Glomerular endothelial cell (primary cell): ENCODE data around the gene RNF4. TPM values are rescaled to one million over a fixed set of nuclear protein-coding genes. Genes with fewer than 3 reads are reported as not detected.
"Not testable (repeated sequence)": the region's sequence is repeated elsewhere in the genome, so short reads cannot be mapped to it uniquely, and the experiment has no call there.

ENCODE experiments used
- DNase-seq: peaks from one replicate; pipeline ENCODE4 v3.0.0-alpha.2; 2011; ENCODE audit warnings: low read depth, low spot score; ENCODE audit errors: extremely low read depth
- total RNA-seq: library from RNA; depleted of rRNA; stranded (reverse); fragments of >200 nt; gene quantifications from 2 replicates; pipeline ENCODE4 v1.2.3, GENCODE V29; 2015

Gene RNF4
- total RNA-seq, 1 donor from 2014 or later: 59.9 TPM

DNA sequence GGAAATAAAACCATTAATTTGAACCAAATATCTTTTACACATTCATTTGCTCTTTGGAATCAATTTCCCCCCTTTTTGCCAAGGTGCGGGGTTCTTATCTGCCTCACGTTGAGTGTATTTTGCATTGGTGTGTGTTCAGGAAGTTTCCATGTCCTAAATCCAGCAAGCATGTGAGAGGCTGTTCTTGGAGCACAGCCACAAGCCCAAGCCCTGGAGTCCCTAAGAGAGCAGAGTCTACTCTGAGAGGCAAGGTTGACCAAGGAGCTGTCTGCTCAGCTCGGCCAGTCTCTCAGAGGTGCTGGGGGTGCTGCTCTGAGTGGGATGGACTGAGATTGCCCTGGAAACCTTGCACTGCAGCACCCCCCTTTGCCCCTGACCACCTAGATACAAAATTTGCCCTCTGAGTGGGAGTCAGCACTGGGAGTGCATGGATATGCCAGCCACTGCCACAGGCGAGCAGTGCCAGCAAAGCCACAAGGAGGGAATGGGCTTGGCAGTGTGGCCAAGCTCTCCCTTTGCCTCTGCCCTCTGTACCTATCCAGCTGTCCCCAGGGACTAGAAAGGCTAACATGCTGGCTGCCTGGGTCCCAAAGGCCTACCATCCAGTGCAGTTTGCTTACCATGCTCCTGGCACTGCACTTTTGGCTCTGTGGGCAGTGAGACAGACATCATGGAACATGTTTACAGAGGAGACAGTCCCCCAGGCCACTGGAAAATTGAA, 47.1 kb downstream of the RNF4 start:
- DNase-seq: no peak

DNA sequence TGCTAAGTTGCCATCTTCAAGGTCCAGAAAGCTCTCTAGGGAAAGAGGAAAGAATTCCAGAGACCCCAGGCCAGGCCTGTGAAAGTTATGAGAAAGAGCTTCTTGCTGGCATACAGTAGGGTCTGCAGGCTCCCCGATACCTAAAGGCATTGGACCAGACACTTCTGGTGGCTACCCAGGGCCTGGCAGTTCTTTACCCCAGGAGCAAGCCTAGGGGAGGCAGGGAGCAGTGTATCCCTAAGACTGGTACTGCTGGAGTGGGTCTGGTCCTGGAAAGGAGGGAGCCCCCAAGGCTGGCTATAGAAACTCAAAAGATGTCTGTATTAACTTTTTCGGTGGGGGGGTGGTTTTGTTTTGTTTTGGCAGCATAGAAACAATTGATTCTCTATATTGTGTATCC, 47.7 kb downstream of the RNF4 start:
- no peak for DNase-seq

DNA sequence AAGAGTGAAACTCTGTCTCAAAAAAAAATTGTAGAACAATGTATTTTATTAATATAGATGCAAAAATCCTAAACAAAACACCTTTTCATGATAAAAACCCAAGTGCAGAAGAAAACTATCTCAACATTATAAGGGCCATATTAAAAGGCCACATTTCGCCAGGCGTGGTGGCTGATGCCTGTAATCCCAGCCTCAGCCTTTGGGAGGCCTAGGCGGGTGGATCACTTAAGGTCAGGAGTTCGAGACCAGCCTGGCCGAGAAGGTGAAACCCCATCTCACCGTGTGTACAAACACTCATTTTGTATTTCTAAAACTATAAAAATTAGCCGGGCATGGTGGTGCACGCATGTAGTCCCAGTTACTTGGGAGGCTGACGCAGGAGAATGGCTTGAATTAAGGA, 57.7 kb downstream of the RNF4 start:
- no peak for DNase-seq

DNA sequence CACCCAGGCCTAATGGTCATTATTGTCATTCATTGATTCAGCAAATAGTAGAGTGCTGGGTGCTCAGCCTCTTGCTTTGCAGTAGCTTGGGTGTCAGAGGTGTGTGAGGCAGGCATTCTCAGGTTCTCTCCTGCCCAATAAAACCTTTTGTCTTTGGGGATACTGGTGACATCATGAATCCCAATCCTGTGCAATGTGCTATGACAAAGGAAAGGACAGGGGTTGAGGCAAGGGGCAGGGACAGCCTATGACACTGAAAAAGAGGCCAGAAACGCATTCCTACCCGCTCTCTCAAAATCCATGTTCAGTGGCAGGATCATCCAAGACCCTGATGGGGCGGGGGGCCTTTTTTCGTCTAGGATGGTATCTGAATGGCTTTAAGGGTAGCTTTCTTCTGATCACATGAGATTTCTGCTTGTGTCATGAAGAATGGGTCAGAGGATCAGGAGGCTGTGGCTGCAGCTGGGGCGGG, 66.0 kb downstream of the RNF4 start:
- DNase-seq: no peak

DNA sequence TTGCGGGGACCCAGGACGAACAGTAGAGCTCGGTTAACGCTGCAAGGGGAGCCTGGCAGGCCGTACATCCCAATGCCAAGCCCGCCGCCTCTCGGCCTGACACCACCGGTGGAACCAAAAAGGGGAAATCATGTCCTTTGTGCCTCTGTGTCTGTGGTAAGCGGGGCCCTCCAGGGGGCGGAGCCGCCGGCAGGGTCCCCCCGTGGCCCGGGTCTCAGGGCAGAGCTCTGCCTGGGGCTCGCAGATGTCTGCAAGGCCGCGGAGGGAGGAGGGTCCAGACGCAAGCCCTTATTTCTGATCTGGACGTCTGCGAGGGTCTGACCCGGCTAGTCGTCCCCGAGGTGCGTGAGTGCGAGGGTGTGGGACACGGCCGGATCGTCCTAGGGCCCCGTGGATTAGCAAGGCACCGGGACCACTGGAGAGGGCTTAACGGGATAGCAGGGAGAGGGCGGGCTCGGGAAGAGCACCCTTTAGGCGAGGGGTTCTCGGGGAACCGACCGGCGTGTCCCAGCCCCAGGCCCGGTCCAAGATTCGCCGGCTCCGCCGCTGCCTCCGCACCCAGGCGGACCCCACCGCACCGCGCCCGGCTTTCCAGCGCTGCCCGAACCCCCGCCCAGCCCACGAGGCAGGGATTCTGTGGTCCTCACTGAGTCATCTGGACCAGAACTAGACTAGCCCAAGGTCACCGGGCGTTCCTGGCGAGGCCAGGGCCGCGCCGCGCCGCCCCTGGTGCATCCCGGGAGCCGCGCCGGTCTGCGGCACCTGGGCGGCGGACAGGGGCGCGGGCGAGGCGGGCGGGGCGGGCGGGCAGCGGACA, 66.7 kb downstream of the RNF4 start:
- DNase-seq: no peak

DNA sequence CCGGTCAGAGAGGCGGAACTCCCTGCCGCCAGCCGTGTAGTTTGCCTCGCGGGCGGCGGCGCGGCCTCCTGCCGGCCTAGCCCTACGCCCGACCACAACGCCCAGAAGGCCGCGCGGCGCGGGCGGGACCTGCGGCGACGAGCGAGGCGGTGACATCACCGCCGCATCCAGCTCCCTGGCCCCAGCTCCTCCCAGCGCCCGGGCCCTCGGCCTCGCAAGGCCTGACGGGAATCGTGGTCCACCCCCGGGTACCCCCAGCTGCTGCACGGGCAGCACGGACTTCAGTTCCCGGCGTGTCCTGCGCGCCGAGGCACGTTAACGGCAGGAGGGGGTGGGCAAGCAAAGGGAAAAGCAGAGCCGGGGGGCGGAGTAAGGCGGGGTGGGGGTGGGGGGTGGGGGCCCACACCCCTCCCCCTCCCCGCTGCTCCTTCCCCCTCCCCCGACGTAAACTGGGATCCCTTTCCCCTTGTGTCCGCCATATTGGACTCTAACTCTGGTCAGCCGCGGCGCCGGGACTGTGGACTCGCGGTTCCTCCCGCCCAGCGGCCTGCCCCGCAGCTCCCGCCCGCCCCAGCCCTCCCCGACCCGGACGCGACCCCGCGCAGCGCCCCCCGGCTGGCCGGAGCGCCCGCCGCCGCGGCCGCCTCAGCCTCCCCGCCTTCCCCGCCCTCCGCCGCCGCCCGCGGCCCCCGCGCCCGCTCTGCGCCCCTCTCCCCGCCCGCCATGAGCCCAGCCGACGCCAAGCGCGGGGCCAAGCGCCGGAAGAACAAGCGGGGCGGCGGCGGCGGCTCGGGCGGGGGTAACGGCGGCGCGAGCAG, 67.5 kb downstream of the RNF4 start, which contains the start of gene FAM193A:
Gene FAM193A (plus strand): TSS at position 455 of the 818 bp plus-strand sequence. CDS start 269 bp downstream, at position 724.
- peak; percentile 65 for DNase-seq

DNA sequence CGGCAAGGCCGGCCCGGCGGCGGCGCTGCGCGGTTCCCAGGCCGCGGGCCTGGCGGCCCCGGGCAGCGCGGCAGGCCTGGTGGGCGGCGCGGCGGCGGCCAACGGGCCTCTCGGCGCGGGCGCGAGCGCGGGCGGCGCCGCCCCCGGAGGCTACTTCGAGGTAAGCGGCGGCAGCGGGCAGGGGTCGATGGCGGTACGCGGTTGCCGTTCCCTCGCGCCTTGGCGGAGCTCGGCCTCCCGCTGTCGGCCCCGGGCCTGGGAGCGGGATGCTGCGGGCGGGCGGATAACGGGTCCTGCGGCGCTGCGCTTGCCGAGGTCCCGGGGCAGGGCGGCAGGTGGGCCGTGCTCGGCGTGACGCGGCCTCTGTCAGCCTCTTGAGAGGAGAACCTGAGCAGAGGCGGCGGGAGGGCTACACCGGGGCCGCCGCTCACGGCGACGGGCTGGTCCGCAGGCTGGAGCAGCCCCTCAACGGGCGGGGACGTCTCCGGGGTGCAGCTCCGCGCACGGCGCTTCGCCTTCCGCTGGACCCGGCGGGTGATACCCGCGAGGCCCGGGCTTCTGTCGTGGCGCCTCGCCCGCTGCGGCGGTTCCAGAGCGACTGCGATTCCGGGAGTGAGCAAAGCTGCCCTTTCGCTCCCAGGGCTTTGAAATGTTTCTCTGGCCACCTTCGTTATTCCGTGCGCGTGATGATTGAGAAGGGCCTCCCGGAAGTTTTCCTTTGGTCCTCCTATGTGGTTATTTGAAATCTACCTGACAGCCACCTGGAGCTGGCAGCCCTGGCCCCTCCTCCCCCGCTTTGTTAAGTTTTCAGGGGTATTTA, 68.3 kb downstream of the RNF4 start:
- DNase-seq: no peak

DNA sequence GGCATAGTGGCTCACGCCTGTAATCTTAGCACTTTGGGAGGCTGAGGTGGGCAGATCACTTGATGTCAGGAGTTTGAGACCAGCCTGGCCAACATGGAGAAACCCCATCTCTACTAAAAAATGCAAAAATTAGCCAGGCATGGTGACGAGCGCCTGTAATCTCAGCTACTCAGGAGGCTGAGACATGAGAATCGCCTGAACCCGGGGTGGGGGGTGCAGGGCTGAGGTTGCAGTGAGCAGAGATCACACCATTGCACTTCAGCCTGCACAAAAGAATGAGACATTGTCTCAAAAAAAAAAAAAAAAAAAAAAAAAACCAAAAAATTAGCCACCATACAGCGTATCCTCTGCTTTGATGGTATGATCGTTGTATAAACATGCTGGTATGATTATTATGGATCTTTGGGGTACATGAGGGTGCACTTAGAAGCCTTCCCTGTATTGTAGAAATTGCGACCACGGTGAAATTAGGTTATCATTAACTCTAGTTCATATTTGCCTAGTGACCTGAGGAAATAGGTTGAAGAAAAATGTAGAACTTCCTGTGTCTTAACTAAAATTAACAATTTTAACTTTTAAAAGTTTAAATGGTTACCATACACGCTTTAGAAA, 74.8 kb downstream of the RNF4 start:
- DNase-seq: not testable (repeated sequence)

DNA sequence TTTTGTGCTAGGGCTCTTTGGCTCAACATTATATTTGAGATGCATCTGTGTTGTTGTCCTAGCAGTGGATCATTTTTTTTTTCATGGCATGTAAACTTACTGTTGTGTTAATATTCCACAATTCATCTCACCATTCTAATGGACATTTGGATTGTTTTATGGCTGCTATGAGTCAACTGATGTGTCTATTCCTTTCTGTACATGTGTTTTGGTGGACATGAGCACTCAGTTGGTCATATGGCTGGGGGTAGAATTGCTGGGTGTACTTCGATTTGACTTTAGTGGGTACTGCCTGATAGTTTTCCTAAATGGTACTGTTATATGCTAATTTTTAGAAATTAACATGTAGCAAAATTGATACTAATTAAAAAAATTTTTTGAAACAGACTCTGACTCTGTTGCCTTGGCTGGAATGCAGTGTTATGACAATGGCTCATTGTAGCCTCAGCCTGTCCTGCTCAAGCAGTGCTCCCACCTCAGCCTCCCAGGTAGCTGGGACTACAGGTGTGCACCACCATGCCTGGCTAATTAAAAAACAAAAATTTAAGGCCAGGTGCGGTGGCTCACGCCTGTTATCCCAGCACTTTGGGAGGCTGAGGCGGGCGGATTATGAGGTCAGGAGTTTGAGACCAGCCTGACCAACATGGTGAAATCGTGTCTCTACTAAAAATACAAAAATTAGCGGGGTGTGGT, 76.6 kb downstream of the RNF4 start:
- no peak for DNase-seq

DNA sequence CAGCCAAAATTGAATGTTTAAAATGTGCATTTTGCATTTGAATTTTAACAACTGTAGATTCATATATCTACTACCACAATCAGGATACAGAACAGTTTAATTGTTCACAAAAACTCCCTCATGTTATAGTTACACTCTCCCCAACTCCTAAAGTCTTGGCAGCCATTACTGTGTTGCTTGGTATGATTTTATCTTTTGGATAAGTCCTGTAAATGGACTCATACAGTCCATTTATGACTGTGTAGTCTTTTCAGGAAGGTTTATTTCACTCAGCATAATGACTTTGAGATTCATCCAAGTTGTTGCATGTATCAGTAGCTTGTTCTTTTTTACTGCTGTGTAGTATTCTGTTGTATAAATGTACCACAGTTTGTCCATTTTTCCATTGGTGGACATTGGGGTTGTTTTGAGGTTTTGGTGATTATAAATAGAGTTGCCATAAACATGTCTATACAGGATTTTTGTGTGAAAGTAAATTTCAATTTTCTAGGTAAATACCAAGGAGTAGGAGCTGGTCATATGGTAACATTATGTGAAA, 77.4 kb downstream of the RNF4 start:
- no peak for DNase-seq

DNA sequence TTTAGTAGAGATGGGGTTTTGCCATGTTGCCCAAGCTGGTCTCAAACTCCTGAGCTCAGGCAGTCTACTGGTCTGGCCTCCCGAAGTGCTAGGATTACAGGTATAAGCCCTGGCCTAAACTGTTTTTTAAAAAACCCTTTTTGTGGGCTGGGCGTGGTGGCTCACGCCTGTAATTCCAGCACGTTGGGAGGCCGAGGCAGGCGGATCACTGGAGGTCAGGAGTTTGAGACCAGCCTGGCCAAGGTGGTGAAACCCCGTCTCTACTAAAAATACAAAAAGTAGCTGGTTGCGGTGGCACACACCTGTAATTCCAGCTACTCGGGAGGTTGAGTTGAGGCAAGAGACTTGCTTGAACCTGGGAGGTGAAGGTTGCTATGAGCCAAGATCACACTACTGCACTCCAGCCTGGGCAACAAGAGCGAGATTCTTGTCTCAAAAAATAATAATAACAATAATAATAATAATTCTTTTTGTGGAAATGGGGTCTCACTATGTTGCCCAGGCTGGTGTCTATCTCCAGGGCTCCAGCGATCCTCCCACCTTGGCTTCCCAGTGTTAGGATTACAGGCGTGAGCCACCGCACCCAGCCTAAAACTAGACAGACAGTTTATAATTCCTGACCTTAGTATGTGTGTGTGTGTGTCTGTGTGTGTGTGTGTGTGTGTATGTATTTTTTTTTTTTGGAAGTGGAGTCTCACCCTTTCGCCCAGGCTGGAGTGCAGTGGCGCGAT, 78.2 kb downstream of the RNF4 start:
- not testable (repeated sequence) for DNase-seq

DNA sequence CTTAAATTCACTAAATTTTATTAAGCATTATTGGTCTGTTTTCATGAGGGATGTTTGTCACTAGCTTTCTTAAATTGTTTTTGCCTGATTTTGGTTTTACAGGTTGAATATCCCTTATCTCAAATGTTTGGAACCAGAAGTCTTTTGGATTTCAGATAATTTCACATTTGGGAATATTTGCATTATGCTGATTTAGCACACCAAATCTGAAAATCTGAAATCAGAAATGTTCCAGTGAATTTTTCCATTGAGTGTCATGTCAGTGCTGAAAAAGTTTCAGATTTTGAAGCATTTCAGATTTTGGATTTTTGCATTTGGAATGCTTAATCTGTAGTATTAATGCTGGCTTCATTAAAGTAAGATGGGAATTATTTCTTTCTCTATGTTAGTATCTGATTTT, 82.2 kb downstream of the RNF4 start:
- no peak for DNase-seq

DNA sequence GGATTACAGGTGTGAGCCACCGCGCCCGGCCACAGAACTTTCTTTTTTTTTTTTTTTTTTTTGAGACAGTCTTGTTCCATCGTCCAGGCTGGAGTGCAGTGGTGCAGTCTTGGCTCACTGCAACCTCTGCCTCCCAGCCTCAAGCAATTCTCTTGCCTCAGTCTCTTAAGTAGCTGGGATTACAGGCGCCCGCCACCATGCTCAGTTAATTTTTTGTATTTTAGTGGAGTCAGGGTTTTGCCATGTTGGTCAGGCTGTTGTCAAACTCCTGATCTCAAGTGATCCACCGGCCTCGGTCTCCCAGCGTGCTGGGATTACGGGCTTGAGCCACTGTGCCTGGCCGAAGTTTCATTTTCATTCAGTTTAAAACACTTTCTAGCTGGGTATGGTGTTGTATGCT, 83.9 kb downstream of the RNF4 start:
- DNase-seq: no peak

DNA sequence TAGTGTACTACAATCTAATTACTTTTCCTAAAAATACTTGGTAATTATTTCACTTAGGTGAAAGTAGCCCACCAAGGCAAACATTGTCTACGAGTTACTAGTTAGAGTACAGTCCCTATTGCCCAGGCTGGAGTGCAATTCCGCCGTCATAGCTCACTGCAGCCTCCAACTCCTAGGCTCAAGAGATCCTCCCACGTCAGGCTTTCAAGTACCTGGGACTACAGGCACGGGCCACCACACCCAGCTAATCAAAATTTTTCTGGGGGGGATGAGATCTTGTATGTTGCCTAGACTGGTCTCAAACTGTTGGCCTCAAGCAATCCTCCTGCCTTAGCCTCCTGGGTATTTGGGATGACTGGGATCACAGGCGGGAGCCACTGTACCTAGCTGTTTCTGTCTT, 89.4 kb downstream of the RNF4 start:
- DNase-seq: no peak

DNA sequence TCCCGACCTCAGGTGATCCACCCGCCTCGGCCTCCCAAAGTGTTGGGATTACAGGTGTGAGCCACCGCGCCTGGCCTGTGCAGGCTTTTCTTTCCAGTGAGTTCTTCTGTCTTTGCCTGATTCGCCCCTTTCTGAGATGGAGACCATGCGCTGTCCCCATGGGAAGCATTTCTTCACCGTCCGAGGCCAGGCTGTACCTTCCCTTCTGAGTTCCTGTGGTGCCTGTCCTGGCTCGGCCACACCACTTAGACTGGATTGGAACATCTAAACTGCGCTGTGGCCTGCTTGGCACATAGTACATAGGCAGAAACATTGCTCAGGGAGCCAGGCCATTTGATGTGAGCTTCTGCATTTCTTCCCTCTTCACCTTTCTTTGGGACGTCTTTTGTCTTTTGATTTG, 91.3 kb downstream of the RNF4 start:
- DNase-seq: no peak
